Fibroblast of pulmonary artery (primary cell): ENCODE data around the gene TRIM62.

ENCODE experiments used
- DNase-seq: peaks from one replicate; pipeline ENCODE4 v3.0.0-alpha.2; 2010; ENCODE audit warnings: low read depth
- H3K4me3 ChIP-seq: replicated peaks from 2 replicates; pipeline ENCODE4 v1.5.1; 2011; ENCODE audit warnings: low read depth, mild to moderate bottlenecking, control low read depth, low read length, moderate library complexity
- CTCF ChIP-seq: IDR thresholded peaks from 2 replicates; pipeline ENCODE4 v1.5.1; 2011; ENCODE audit warnings: mild to moderate bottlenecking, control low read depth, low read length, inconsistent platforms; ENCODE audit errors: missing control alignments

TRIM62 gene

GRCh38 chr1:33146003-33146402 is 35.8 kb downstream of the TRIM62 start:
- TF ChIP-seq CTCF: no peak
- H3K4me3 ChIP-seq: no peak overlapping the region
- no peak for DNase-seq

- H3K4me3 ChIP-seq: no peak overlapping the region
- TF ChIP-seq CTCF: no peak
- DNase-seq: peak; percentile 62
Measured at GRCh38 chr1:33143698-33144097, 38.1 kb downstream of the TRIM62 start.

- TF ChIP-seq CTCF: no peak
- no peak overlapping the region for H3K4me3 ChIP-seq
- DNase-seq: peak; percentile 25
Measured at GRCh38 chr1:33143176-33143575, 38.7 kb downstream of the TRIM62 start.

- no peak for TF ChIP-seq CTCF
- DNase-seq: no peak
Measured at GRCh38 chr1:33142483-33143064, 39.3 kb downstream of the TRIM62 start.

GRCh38 chr1:33141781-33142180 is 40.1 kb downstream of the TRIM62 start:
- no peak for TF ChIP-seq CTCF
- H3K4me3 ChIP-seq: no peak overlapping the region
- DNase-seq: no peak

More at GRCh38 chr1:33142483-33143064, 39.3 kb downstream of the TRIM62 start:
- H3K4me3 ChIP-seq: no peak overlapping the region

- no peak for TF ChIP-seq CTCF
- no peak overlapping the region for H3K4me3 ChIP-seq
- no peak for DNase-seq
Measured at GRCh38 chr1:33141216-33141615, 40.6 kb downstream of the TRIM62 start.
